ENCODE results near the gene ARHGAP21.

- TF ChIP-seq CTCF (IDR thresholded peaks at IDR 0.05) (no peak), CHD2 (IDR thresholded peaks at IDR 0.05; ENCODE audit: low read length, partially characterized antibody) (no peak), POLR2A (IDR thresholded peaks at IDR 0.05; ENCODE audit: low read length) (no peak), BHLHE40 (IDR thresholded peaks at IDR 0.05; ENCODE audit: low read depth, low read length) (no peak), POLR2AphosphoS2 (conservative IDR thresholded peaks at IDR 0.05; ENCODE audit: low read length) (no peak), ZFP36 (IDR thresholded peaks at IDR 0.05; ENCODE audit: borderline replicate concordance, partially characterized antibody) (no peak), RCOR1 (IDR thresholded peaks at IDR 0.05; ENCODE audit: low read depth, low read length) (no peak), MAX (IDR thresholded peaks at IDR 0.05) (no peak), PBX3 (IDR thresholded peaks at IDR 0.05) (no peak), RAD21 (conservative IDR thresholded peaks at IDR 0.05 in 1 of 2, IDR thresholded peaks at IDR 0.05 in 1 of 2) (no peak), FOSB (CRISPR knock-in tag; IDR thresholded peaks at IDR 0.05) (no peak), NR3C1 (IDR thresholded peaks at IDR 0.05) (no peak)
Measured at GRCh38 chr10:24731942-24732341, 8.3 kb upstream of the ARHGAP21 start.

Measured in A549 (cell line).